ENCODE results near the gene CD2.

CD2 gene

DNA sequence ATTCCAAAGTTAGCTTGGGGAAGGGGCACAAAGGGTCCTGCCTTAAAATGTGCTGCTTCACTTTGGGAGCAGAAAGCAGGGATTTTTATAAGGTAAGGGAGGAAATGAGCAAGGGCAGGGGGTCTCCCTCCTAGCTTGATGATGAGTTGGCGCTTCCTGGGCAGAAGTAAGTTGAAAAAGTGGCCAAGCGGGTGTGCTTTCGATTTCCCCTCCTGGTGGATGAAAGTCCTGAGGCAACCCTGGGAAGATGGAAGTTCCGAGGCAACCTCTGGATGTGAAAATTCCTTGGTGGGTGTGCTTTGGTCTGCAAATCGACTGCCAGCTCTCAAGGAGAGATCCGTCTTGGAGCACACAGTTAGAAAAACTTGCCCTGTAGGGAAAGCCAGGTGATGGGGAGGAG, 41.7 kb upstream of the CD2 start:
- Histone ChIP-seq H3K27ac (no peak overlapping the region), H3K36me3 (ENCODE audit: insufficient read depth, low read length) (no peaks in the 10 kb centered on the region), H3K9ac (ENCODE audit: insufficient read length) (no peak overlapping the region), H3K4me3 (no peak overlapping the region), H3K9me3 (ENCODE audit: low read depth, low read length) (no peaks in the 10 kb centered on the region)
- no peak for TF ChIP-seq POLR2AphosphoS5 (IDR thresholded peaks at IDR 0.05; ENCODE audit: borderline replicate concordance, low read depth, low read length)
- TF ChIP-seq FOXP2 (optimal IDR thresholded peaks at IDR 0.05; ENCODE audit: control extremely low read depth, extremely low read length, insufficient read depth), result no peak
- no peak for TF ChIP-seq EZH2 (IDR thresholded peaks at IDR 0.05)
- no peak for DNase-seq (ENCODE audit: low read depth, low spot score)

DNA sequence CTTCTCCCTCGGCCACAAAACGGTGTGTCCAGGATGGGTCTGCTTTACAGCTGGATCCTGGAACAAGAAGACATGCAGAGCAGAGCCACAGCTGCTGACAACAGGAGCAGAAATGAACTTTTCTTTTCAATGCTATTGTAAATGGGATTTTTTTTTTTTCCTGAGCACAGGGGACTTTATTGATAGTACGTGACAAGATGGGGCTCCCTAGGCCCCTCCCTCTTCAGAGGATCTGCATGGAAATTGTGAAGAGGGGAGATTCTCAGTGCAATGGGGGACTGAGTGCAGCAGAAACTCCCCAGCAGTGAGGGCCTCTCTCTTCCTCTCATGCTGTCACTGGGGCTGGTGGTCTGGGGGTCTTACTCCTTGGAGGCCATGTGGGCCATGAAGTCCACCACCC, 40.8 kb upstream of the CD2 start:
- DNase-seq (ENCODE audit: low read depth, low spot score), result no peak
- H3K27ac ChIP-seq, result no peak overlapping the region
- H3K9ac ChIP-seq (ENCODE audit: insufficient read length), result no peak overlapping the region
- no peaks in the 10 kb centered on the region for H3K36me3 ChIP-seq (ENCODE audit: insufficient read depth, low read length)
- no peak for TF ChIP-seq FOXP2 (optimal IDR thresholded peaks at IDR 0.05; ENCODE audit: control extremely low read depth, extremely low read length, insufficient read depth)
- TF ChIP-seq POLR2AphosphoS5 (IDR thresholded peaks at IDR 0.05; ENCODE audit: borderline replicate concordance, low read depth, low read length), result no peak
- TF ChIP-seq EZH2 (IDR thresholded peaks at IDR 0.05), result no peak
- no peaks in the 10 kb centered on the region for H3K9me3 ChIP-seq (ENCODE audit: low read depth, low read length)
- H3K4me3 ChIP-seq, result no peak overlapping the region

DNA sequence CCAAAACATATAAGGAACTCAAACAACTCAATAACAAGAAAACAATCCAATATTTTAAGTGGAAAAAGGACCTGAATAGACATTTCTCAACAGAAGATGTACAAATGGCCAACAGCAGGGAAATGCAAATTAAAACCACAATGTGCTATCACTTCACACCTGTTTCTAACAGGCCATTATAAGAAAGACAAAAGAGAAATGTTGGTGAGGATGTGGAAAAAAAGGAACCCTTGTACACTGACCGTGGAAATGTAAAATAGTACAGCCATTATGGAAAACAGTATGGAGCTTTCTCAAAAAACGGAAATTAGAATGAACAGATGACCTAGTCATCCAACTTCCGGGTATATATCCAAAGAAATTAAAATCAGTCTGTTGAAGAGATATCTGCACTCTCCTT, 37.8 kb upstream of the CD2 start:
- H3K27ac ChIP-seq, result no peak overlapping the region
- no peak overlapping the region for H3K4me3 ChIP-seq
- H3K36me3 ChIP-seq (ENCODE audit: insufficient read depth, low read length), result no peaks in the 10 kb centered on the region
- no peak for DNase-seq (ENCODE audit: low read depth, low spot score)
- no peaks in the 10 kb centered on the region for H3K9me3 ChIP-seq (ENCODE audit: low read depth, low read length)
- TF ChIP-seq EZH2 (IDR thresholded peaks at IDR 0.05) (no peak), POLR2AphosphoS5 (IDR thresholded peaks at IDR 0.05; ENCODE audit: borderline replicate concordance, low read depth, low read length) (no peak), FOXP2 (optimal IDR thresholded peaks at IDR 0.05; ENCODE audit: control extremely low read depth, extremely low read length, insufficient read depth) (no peak)
- H3K9ac ChIP-seq (ENCODE audit: insufficient read length), result no peak overlapping the region

DNA sequence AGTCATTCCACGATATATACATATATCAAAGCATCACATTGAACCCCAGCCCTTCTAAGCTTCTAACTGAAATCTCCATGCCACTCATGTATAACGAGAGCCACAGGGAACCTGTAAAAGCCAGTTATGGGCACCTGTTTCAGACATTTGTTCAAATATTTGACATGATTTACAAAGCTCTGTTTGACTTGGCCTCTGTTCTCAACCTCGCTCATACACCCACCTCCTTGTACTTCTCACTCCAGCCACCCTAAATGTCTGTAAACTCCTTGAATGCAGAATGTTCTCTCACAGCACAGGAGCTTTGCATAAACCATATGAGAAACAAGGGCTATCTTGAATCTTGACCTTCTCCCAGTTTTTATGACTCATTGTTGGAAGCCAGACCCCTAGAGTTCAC, 36.9 kb upstream of the CD2 start:
- H3K9me3 ChIP-seq (ENCODE audit: low read depth, low read length), result no peaks in the 10 kb centered on the region
- H3K9ac ChIP-seq (ENCODE audit: insufficient read length), result no peak overlapping the region
- H3K4me3 ChIP-seq, result no peak overlapping the region
- no peak for TF ChIP-seq POLR2AphosphoS5 (IDR thresholded peaks at IDR 0.05; ENCODE audit: borderline replicate concordance, low read depth, low read length)
- TF ChIP-seq FOXP2 (optimal IDR thresholded peaks at IDR 0.05; ENCODE audit: control extremely low read depth, extremely low read length, insufficient read depth), result no peak
- TF ChIP-seq EZH2 (IDR thresholded peaks at IDR 0.05), result no peak
- no peak overlapping the region for H3K27ac ChIP-seq
- H3K36me3 ChIP-seq (ENCODE audit: insufficient read depth, low read length), result no peaks in the 10 kb centered on the region
- DNase-seq (ENCODE audit: low read depth, low spot score), result no peak

DNA sequence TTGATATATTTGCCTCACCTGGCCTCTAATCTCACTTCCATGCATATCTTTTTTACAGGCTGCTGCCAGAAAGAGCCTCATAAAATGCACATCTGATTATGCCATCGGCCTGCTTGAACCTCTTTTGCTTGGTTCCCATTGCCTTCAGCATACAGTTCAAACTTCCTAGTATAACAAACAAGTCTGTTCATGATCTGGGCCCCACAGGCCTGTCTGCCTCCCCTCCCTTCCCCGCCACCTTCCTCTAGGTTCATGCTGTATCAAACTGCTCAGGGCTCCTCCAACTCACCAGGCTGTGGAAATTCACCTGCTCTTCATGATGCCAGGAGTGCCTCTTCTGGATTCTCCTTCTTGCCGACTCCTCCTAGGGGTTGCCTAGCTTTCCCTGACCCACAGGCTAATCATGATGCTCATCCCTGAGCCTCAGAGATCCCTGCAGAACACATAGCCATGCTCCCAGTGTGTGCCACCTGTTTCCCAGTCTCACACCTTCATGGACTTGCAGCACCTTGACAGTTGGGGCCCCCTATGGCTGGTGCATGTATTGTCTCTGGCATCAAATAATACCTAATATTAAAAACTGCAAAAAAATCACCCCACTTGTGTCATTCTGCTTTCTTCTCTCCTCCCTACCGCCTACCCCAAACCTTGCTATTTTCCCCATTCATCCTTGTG, 33.7 kb upstream of the CD2 start:
- TF ChIP-seq EZH2 (IDR thresholded peaks at IDR 0.05) (no peak), FOXP2 (optimal IDR thresholded peaks at IDR 0.05; ENCODE audit: control extremely low read depth, extremely low read length, insufficient read depth) (no peak), POLR2AphosphoS5 (IDR thresholded peaks at IDR 0.05; ENCODE audit: borderline replicate concordance, low read depth, low read length) (no peak)
- no peak for DNase-seq (ENCODE audit: low read depth, low spot score)
- Histone ChIP-seq H3K9me3 (ENCODE audit: low read depth, low read length) (no peaks in the 10 kb centered on the region), H3K4me3 (no peak overlapping the region), H3K27ac (no peak overlapping the region), H3K9ac (ENCODE audit: insufficient read length) (no peak overlapping the region), H3K36me3 (ENCODE audit: insufficient read depth, low read length) (no peaks in the 10 kb centered on the region)

DNA sequence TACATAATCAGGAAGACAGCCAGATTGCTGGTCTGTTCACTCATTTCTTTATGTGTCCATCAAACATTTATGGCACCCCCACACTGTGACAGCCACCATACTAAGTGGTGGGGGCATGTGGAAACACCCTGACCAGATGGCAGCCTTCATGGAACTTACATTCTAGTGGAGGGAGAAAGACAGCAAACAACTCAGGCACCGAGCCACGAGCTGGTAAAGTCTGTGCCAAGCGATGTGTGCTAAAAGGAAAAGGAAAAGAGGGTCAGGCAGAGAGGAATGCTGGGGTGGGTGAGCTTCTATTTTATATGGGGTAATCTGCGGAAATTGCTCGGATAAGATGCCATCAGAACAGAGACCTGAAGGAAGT, 33.2 kb upstream of the CD2 start:
- H3K4me3 ChIP-seq, result no peak overlapping the region
- H3K27ac ChIP-seq, result no peak overlapping the region
- no peaks in the 10 kb centered on the region for H3K9me3 ChIP-seq (ENCODE audit: low read depth, low read length)
- no peak overlapping the region for H3K9ac ChIP-seq (ENCODE audit: insufficient read length)
- DNase-seq (ENCODE audit: low read depth, low spot score), result no peak
- H3K36me3 ChIP-seq (ENCODE audit: insufficient read depth, low read length), result no peaks in the 10 kb centered on the region
- TF ChIP-seq POLR2AphosphoS5 (IDR thresholded peaks at IDR 0.05; ENCODE audit: borderline replicate concordance, low read depth, low read length), result no peak
- TF ChIP-seq FOXP2 (optimal IDR thresholded peaks at IDR 0.05; ENCODE audit: control extremely low read depth, extremely low read length, insufficient read depth), result no peak
- no peak for TF ChIP-seq EZH2 (IDR thresholded peaks at IDR 0.05)

DNA sequence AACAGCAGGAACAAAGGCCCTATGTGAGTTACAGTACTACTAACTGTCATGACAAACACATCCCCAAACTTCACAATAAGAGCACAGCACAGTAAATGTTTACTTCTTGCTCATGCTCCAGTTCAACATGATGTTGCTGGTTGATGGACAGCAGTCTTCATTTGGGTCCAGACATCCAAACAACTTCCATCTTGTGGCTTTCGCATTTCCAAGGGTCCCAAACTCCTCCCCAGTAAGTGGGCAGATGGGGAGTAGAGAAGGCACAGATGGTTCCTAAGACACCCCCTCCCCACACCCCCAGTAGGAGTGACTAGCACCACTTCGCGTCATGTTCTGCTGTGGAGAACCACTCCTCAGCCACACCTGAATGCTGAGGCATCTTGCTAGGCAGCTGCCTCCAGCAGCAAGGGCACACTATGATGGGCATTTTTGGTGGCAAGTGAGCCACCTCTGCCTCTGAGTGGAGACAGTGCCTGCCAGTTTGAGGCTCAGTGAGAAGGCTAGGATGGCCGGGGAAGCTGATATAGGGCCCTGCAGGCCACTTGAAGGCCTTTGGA, 32.7 kb upstream of the CD2 start:
- no peak for TF ChIP-seq EZH2 (IDR thresholded peaks at IDR 0.05)
- no peak for TF ChIP-seq POLR2AphosphoS5 (IDR thresholded peaks at IDR 0.05; ENCODE audit: borderline replicate concordance, low read depth, low read length)
- TF ChIP-seq FOXP2 (optimal IDR thresholded peaks at IDR 0.05; ENCODE audit: control extremely low read depth, extremely low read length, insufficient read depth), result no peak
- no peak for DNase-seq (ENCODE audit: low read depth, low spot score)
- no peaks in the 10 kb centered on the region for H3K9me3 ChIP-seq (ENCODE audit: low read depth, low read length)

DNA sequence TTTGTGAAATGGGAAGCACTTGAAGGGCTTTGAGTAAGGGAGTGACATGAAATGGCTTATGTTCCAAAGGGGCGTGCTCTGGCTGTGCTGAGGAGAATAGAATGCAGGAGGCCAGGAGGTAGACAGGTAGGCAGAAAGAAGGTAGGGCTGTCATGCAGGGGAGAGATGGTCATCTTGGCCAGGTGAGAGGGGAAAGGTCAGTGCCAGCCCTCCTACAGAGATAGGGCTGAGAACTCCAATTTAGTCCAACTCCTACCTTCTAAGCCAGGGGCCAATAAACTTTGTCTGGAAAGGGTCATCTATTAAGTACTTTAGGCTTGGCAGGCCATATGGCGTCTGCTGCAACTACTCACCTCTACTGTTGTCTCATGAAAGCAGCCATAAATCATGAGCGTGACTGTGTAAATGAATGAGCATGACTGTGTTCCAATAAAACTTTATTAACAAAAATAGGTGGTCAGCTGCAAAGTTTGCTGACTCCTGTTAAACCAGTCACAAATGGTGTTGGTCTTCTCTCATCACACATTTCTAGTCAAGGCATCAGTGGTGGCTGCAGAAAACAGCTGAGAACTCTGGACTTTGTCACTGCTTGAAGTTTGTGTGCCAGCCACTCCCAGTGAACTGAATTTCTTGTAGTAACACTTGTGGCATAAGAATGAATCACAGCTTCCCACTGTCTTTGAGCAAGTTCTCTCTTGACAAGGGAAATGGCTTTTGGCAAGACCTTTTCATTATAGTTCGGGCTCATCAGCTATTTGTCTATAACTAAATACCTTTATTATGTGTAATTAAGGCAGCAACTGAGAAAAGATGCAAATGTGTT, 32.0 kb upstream of the CD2 start:
- DNase-seq (ENCODE audit: low read depth, low spot score), result no peak
- no peak for TF ChIP-seq FOXP2 (optimal IDR thresholded peaks at IDR 0.05; ENCODE audit: control extremely low read depth, extremely low read length, insufficient read depth)
- TF ChIP-seq EZH2 (IDR thresholded peaks at IDR 0.05), result no peak
- TF ChIP-seq POLR2AphosphoS5 (IDR thresholded peaks at IDR 0.05; ENCODE audit: borderline replicate concordance, low read depth, low read length), result no peak
- H3K9me3 ChIP-seq (ENCODE audit: low read depth, low read length), result no peaks in the 10 kb centered on the region
- H3K27ac ChIP-seq, result no peak overlapping the region
- no peak overlapping the region for H3K4me3 ChIP-seq
- H3K36me3 ChIP-seq (ENCODE audit: insufficient read depth, low read length), result no peaks in the 10 kb centered on the region
- no peak overlapping the region for H3K9ac ChIP-seq (ENCODE audit: insufficient read length)

More for the DNA sequence above, 32.7 kb upstream of the CD2 start:
- H3K4me3 ChIP-seq, result no peak overlapping the region
- H3K36me3 ChIP-seq (ENCODE audit: insufficient read depth, low read length), result no peaks in the 10 kb centered on the region
- H3K9ac ChIP-seq (ENCODE audit: insufficient read length), result no peak overlapping the region
- no peak overlapping the region for H3K27ac ChIP-seq

Measured in SK-N-MC (cell line).